Neural cell (in vitro differentiated cells): ENCODE measurements around the gene BRSK2. TPM values are rescaled to one million over a fixed set of nuclear protein-coding genes. Genes with fewer than 3 reads are reported as not detected.

Source experiments
- H2AFZ ChIP-seq: fragments of 200-600, 300-800 bp; sonication (generic), shearing (Covaris generic); 2 replicates; pipeline ENCODE4 v1.6.0; 2014; ENCODE audit warnings: low read depth, mild to moderate bottlenecking, antibody characterized with exemption, low read length, moderate library complexity
- H3F3A ChIP-seq: fragments of 200-600 bp; shearing (Covaris generic); 2 replicates; pipeline ENCODE4 v1.6.1; 2016; ENCODE audit warnings: mild to moderate bottlenecking, moderate library complexity, mixed read lengths, antibody characterized with exemption, low read length; ENCODE audit not compliant: insufficient read depth, poor library complexity, severe bottlenecking
- H3K27ac ChIP-seq: fragments of 200-600, 300-800 bp; sonication (generic), shearing (Covaris generic); 2 replicates; pipeline ENCODE4 v1.5.1; 2014; ENCODE audit warnings: mild to moderate bottlenecking, low read length, moderate library complexity
- H3K27me3 ChIP-seq: fragments of 300-800, 200-600 bp; sonication (generic), shearing (Covaris generic); 2 replicates; pipeline ENCODE4 v1.6.0; 2014; ENCODE audit warnings: mild to moderate bottlenecking, low read depth, low read length, moderate library complexity; ENCODE audit not compliant: insufficient read depth
- H3K36me3 ChIP-seq: fragments of 300-800, 200-600 bp; sonication (generic), shearing (Covaris generic); 2 replicates; pipeline ENCODE4 v1.5.1; 2014; ENCODE audit warnings: mild to moderate bottlenecking, antibody characterized with exemption, low read length, moderate library complexity; ENCODE audit not compliant: insufficient read depth
- H3K4me2 ChIP-seq: fragments of 300-800, 200-600 bp; sonication (generic), shearing (Covaris generic); 2 replicates; pipeline ENCODE4 v1.6.0; 2014; ENCODE audit warnings: mild to moderate bottlenecking, low read length
- H3K4me3 ChIP-seq: fragments of 300-800, 200-600 bp; sonication (generic), shearing (Covaris generic); 2 replicates; pipeline ENCODE4 v1.5.1; 2014; ENCODE audit warnings: mild to moderate bottlenecking, low read length, moderate library complexity
- H3K79me2 ChIP-seq: fragments of 200-600 bp; shearing (Covaris generic); replicated peaks from 2 replicates; pipeline ENCODE4 v1.6.0; 2014; ENCODE audit warnings: mild to moderate bottlenecking, low read length, moderate library complexity; ENCODE audit not compliant: insufficient read depth
- H3K9ac ChIP-seq: fragments of 300-800, 200-600 bp; sonication (generic), shearing (Covaris generic); 2 replicates; pipeline ENCODE4 v1.6.1; 2016; ENCODE audit warnings: mild to moderate bottlenecking, low read length, mixed read lengths
- H3K9me2 ChIP-seq: fragments of 200-600 bp; shearing (Covaris generic); 2 replicates; pipeline ENCODE4 v1.6.1; 2016; ENCODE audit warnings: mild to moderate bottlenecking, low read length, mixed read lengths; ENCODE audit not compliant: insufficient read depth
- H3K9me3 ChIP-seq: fragments of 200-600, 300-800 bp; sonication (generic), shearing (Covaris generic); 2 replicates; pipeline ENCODE4 v1.6.1; 2016; ENCODE audit warnings: mild to moderate bottlenecking, mixed run types, low read length, moderate library complexity, mixed read lengths
- H4K20me1 ChIP-seq: fragments of 200-600 bp; shearing (Covaris generic); 2 replicates; pipeline ENCODE4 v1.6.1; 2016; ENCODE audit warnings: mild to moderate bottlenecking, mixed run types; ENCODE audit not compliant: insufficient read depth
- CTCF ChIP-seq: fragments of 450-650 bp; IDR thresholded peaks from 2 replicates; pipeline ENCODE4 v1.5.1; 2014; ENCODE audit warnings: antibody characterized with exemption, mild to moderate bottlenecking, moderate library complexity; ENCODE audit not compliant: poor library complexity, severe bottlenecking
- EP300 ChIP-seq: fragments of 450-650 bp; conservative IDR thresholded peaks from 2 replicates; pipeline ENCODE4 v1.6.1; 2014; ENCODE audit warnings: antibody characterized with exemption, mild to moderate bottlenecking, moderate library complexity; ENCODE audit not compliant: poor library complexity, severe bottlenecking
- EZH2 ChIP-seq: fragments of 200-600, 300-800 bp; shearing (Covaris generic), sonication (generic); IDR thresholded peaks from 2 replicates; pipeline ENCODE4 v1.6.1; 2014; ENCODE audit warnings: antibody characterized with exemption, low read length, borderline replicate concordance, mild to moderate bottlenecking; ENCODE audit not compliant: insufficient read depth, poor library complexity, severe bottlenecking
- MXI1 ChIP-seq: fragments of 450-650 bp; conservative IDR thresholded peaks from 2 replicates; pipeline ENCODE4 v1.6.1; 2014; ENCODE audit warnings: antibody characterized with exemption, mild to moderate bottlenecking; ENCODE audit not compliant: poor library complexity, severe bottlenecking
- POLR2AphosphoS5 ChIP-seq: IDR thresholded peaks from 2 replicates; pipeline ENCODE4 v1.6.1; 2012
- RAD21 ChIP-seq: fragments of 450-650 bp; conservative IDR thresholded peaks from 2 replicates; pipeline ENCODE4 v1.6.1; 2014; ENCODE audit warnings: antibody characterized with exemption, mild to moderate bottlenecking, moderate library complexity
- REST ChIP-seq: IDR thresholded peaks from 2 replicates; pipeline ENCODE4 v1.6.1; 2012; ENCODE audit warnings: borderline replicate concordance
- SMC3 ChIP-seq: fragments of 450-650 bp; conservative IDR thresholded peaks from 2 replicates; pipeline ENCODE4 v1.6.1; 2014; ENCODE audit warnings: antibody characterized with exemption, mild to moderate bottlenecking, moderate library complexity; ENCODE audit not compliant: poor library complexity
- TAF1 ChIP-seq: IDR thresholded peaks from 2 replicates; pipeline ENCODE4 v1.6.1; 2012; ENCODE audit warnings: low read depth
- polyA plus RNA-seq: library from polyadenylated mRNA; depleted of rRNA; stranded (reverse); fragments of >200 nt; gene quantifications from 2 replicates; pipeline ENCODE4 v1.2.3, GENCODE V29; 2014

The BRSK2 gene
- polyA plus RNA-seq, 1 donor from 2014 or later, result 47.5 TPM

- Histone ChIP-seq H3K27me3 (no peaks in the 10 kb centered on the region), H3K4me2 (no peak overlapping the region), H3K9me2 (no peaks in the 10 kb centered on the region), H3K27ac (no peak overlapping the region), H2AFZ (no peak overlapping the region), H3K79me2 (no peaks in the 10 kb centered on the region), H3K4me3 (no peak overlapping the region), H3K36me3 (no peaks in the 10 kb centered on the region), H3F3A (no peaks in the 10 kb centered on the region), H3K9ac (no peak overlapping the region), H3K9me3 (no peaks in the 10 kb centered on the region), H4K20me1 (no peaks in the 10 kb centered on the region)
- no peak for TF ChIP-seq TAF1
- no peak for TF ChIP-seq CTCF
- TF ChIP-seq EZH2, result no peak
- TF ChIP-seq POLR2AphosphoS5, result no peak
- no peak for TF ChIP-seq EP300
- TF ChIP-seq MXI1, result no peak
- no peak for TF ChIP-seq SMC3
- no peak for TF ChIP-seq RAD21
- TF ChIP-seq REST, result no peak
Observed at GRCh38 chr11:1453611-1454034, 63.9 kb downstream of the BRSK2 start.

- H3K27ac ChIP-seq, result no peak overlapping the region
- TF ChIP-seq CTCF (no peak), TAF1 (no peak), MXI1 (no peak), EZH2 (no peak), SMC3 (no peak), POLR2AphosphoS5 (no peak), RAD21 (no peak), REST (no peak), EP300 (no peak)
- no peaks in the 10 kb centered on the region for H3K36me3 ChIP-seq
- H3F3A ChIP-seq, result no peaks in the 10 kb centered on the region
- no peaks in the 10 kb centered on the region for H3K27me3 ChIP-seq
- H3K9me3 ChIP-seq, result no peaks in the 10 kb centered on the region
- no peak overlapping the region for H3K9ac ChIP-seq
- H3K9me2 ChIP-seq, result no peaks in the 10 kb centered on the region
- no peaks in the 10 kb centered on the region for H3K79me2 ChIP-seq
- H2AFZ ChIP-seq, result no peak overlapping the region
- no peak overlapping the region for H3K4me3 ChIP-seq
- H4K20me1 ChIP-seq, result no peaks in the 10 kb centered on the region
- no peak overlapping the region for H3K4me2 ChIP-seq
Observed at GRCh38 chr11:1454576-1454975, 64.8 kb downstream of the BRSK2 start.
